Subcutaneous adipose tissue (tissue), 4 donors: Measurements from ENCODE around the gene PAX5. TPM values are rescaled to one million over a fixed set of nuclear protein-coding genes. Genes with fewer than 3 reads are reported as not detected.

Experiments used
- total RNA-seq, 4 donors: library from RNA; depleted of rRNA; stranded (reverse); fragments of >200 nt; gene quantifications; one replicate each; pipeline ENCODE4 v1.1.0, GENCODE V29; 2016
- TF ChIP-seq, protein P1 (sequence below): fragments of 450-650 bp; IDR thresholded peaks from one replicate; pipeline ENCODE4 v1.5.1; 2016; ENCODE audit warnings: low read depth, mild to moderate bottlenecking, control low read depth, antibody characterized with exemption, moderate library complexity

PAX5 gene
- total RNA-seq, 4 donors from 2014 or later = under 0.01 to 0.19 (median 0.17) TPM; not detected in 1

- TF ChIP-seq, protein P1, sequence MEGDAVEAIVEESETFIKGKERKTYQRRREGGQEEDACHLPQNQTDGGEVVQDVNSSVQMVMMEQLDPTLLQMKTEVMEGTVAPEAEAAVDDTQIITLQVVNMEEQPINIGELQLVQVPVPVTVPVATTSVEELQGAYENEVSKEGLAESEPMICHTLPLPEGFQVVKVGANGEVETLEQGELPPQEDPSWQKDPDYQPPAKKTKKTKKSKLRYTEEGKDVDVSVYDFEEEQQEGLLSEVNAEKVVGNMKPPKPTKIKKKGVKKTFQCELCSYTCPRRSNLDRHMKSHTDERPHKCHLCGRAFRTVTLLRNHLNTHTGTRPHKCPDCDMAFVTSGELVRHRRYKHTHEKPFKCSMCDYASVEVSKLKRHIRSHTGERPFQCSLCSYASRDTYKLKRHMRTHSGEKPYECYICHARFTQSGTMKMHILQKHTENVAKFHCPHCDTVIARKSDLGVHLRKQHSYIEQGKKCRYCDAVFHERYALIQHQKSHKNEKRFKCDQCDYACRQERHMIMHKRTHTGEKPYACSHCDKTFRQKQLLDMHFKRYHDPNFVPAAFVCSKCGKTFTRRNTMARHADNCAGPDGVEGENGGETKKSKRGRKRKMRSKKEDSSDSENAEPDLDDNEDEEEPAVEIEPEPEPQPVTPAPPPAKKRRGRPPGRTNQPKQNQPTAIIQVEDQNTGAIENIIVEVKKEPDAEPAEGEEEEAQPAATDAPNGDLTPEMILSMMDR = no peak
Observed at GRCh38 chr9:36937951-36938350, 96.1 kb downstream of the PAX5 start.

- TF ChIP-seq, protein P1 = no peak
Observed at GRCh38 chr9:36937346-36937745, 96.7 kb downstream of the PAX5 start.

DNA sequence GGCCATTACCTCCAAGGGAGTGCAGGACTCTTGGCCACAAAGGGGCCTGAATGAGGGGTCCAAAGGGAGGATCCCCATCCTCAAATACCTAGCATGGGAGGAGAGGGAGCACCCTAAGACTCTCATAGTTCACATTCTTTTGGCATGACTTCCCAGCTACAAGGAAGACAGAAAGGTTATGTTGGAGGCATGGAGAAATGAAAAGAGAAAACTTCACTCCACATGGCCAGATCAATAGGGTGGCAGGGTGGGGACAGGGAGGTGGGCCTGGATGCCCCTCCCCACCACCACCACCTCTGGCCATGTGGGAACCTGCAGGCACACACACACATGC is 97.6 kb downstream of the PAX5 start:
- TF ChIP-seq, protein P1 = no peak

GRCh38 chr9:36935768-36936497 is 98.1 kb downstream of the PAX5 start:
- TF ChIP-seq, protein P1 = no peak

DNA sequence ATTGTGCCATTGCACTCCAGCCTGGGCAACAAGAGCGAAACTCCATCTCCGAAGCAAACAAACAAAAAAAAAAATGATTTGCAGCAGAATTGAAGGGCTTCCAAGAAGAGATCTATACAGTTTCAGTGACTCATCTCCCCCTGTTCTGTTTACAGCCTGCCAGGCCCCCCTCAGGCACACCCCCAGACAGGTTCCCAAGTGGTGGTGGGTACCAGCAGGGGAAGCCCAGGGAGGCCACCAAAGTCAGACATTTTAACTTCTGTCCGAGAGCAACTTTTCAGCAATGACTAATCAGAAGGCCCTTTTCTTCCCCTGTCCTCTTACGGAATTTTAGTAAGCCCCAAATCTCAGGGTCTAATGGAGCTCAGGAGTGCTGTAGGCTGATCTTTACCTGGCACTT is 98.7 kb downstream of the PAX5 start:
- TF ChIP-seq, protein P1 = no peak

GRCh38 chr9:36934478-36935065 is 99.5 kb downstream of the PAX5 start:
- TF ChIP-seq, protein P1 = no peak

- TF ChIP-seq, protein P1 = no peak
Observed at GRCh38 chr9:36933676-36934215, 100.3 kb downstream of the PAX5 start.
